BJ (cell line): Measurements from ENCODE around the gene IL13. TPM values are rescaled to one million over a fixed set of nuclear protein-coding genes. Genes with fewer than 3 reads are reported as not detected.

Experiments
- CTCF ChIA-PET: fragments of 350-600 bp; formaldehyde crosslinking; extraction: SDS; loops from one replicate; lab custom pipeline; 2021; ENCODE audit warnings: antibody characterized with exemption, inconsistent platforms; lab: Yijun Ruan, JAX
- POLR2A ChIA-PET: fragments of 300-600 bp; sonication (Branson Sonifier 250); formaldehyde crosslinking; extraction: SDS; loops from one replicate; lab custom pipeline; 2021; ENCODE audit warnings: antibody characterized with exemption; lab: Charles Lee
- DNase-seq: peaks from one replicate; pipeline ENCODE4 v3.0.0-alpha.2; 2011; ENCODE audit warnings: low read depth
- H3K27me3 ChIP-seq: 2 replicates; pipeline ENCODE4 v1.6.0; 2011; ENCODE audit warnings: low read length; ENCODE audit not compliant: control insufficient read depth, insufficient read depth
- H3K36me3 ChIP-seq: 2 replicates; pipeline ENCODE4 v1.5.1; 2011; ENCODE audit warnings: low read length; ENCODE audit not compliant: control insufficient read depth, insufficient read depth
- H3K4me3 ChIP-seq: 2 replicates; pipeline ENCODE4 v1.5.1; 2011; ENCODE audit warnings: low read depth, mild to moderate bottlenecking, control low read depth, low read length
- CTCF ChIP-seq: IDR thresholded peaks from 2 replicates; pipeline ENCODE4 v1.5.1; 2011; ENCODE audit warnings: low read depth, mild to moderate bottlenecking, control low read depth, inconsistent platforms, low read length, moderate library complexity; ENCODE audit not compliant: insufficient read depth
- polyA plus RNA-seq: library from polyadenylated mRNA; depleted of rRNA; stranded (reverse); fragments of >200 nt; gene quantifications from 2 replicates; pipeline ENCODE4 v1.2.3, GENCODE V29; 2011

The IL13 gene
- polyA plus RNA-seq, 1 experiment = not detected

DNA sequence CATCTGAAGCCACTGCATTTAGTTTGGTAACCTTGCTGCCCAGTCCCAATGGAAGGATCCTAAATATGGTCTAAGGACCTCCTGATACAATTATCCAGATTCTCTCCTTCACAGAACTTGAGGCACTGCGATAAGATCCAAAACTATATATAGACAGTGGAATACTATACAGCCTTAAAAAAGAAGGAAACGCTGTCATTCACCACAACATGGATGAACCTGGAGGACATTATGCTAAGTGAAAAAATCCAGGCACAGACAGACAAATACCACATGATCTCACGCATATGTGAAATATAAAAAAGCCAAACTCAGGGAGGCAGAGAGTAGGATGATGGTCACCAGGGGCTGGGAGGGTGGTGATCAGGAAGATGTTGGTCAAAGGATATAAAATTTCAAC lies 13.0 kb downstream of the IL13 start:
- H3K4me3 ChIP-seq = no peak overlapping the region
- no peak for DNase-seq
- H3K27me3 ChIP-seq = no peaks in the 10 kb centered on the region
- H3K36me3 ChIP-seq = no peaks in the 10 kb centered on the region
- ChIA-PET CTCF (interaction anchor here (0.6 kb wide), 1 partner anchor 16 kb away, joined by 3 read pairs; no protein-coding TSS in a partner anchor), POLR2A (no interaction called here)
- TF ChIP-seq CTCF = no peak

GRCh38 chr5:132673488-132673887 lies 15.5 kb downstream of the IL13 start:
- ChIA-PET POLR2A (no interaction called here), CTCF (interaction anchor here (0.7 kb wide), 1 partner anchor 97 kb away, joined by 3 read pairs; no protein-coding TSS in a partner anchor)
- Histone ChIP-seq H3K4me3 (no peak overlapping the region), H3K27me3 (no peaks in the 10 kb centered on the region), H3K36me3 (no peaks in the 10 kb centered on the region)
- no peak for TF ChIP-seq CTCF
- DNase-seq = no peak

- H3K4me3 ChIP-seq = peak within 1 kb of the TSS; percentile 22
- TF ChIP-seq CTCF = no peak
- no peaks in the 10 kb centered on the region for H3K36me3 ChIP-seq
- ChIA-PET CTCF (interaction anchor here (0.6 to 1.5 kb wide), 3 partner anchors 98 to 1053 kb away, joined by 3 to 4 read pairs (median 3); no protein-coding TSS in a partner anchor), POLR2A (no interaction called here)
- H3K27me3 ChIP-seq = no peaks in the 10 kb centered on the region
- no peak for DNase-seq
Observed at GRCh38 chr5:132673939-132674630, 16.1 kb downstream of the IL13 start, which contains the start of gene IL4. Gene IL4, plus strand, starts transcription at chr5:132673989. Its CDS starts 62 bp downstream, at chr5:132674051.

DNA sequence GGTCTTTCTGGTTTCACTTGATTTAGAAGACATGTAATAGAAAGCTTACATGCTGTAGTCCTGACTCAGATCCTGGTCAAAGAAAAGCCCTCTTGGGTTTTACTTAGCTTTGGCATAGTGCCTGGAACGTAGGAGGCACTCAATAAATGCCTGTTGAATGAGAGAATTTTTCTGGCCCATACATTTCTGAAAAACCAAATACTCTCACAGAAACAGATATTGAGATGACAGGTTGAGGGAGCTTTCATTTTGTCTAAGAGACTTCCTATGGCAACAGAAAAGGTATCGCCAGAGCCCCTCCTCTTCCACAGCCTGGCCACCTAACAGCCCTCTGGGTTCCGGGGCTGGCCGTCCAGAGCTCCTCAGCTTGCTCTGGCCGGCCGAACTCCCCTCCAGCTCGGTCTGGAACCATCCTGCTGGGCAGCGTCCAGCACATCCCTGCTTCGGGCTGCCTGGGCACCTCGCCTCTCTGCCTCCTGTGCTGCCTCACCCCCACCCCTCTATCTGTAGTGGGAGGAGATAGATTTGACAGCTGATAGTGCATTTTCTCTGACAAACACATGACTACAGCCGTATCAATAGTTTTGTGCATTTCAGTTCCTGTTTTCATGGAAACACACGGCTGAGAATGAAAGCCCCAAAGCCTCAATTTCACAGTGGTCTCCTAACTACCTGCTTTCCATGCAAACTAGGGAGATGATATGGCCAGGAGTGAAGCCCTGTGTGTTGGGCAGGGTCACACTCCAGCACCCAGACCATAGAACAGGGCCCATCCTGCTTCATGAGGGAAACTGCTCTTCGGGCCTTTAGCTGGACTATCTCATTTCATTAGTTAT lies 16.9 kb downstream of the IL13 start:
- DNase-seq = peak; percentile 91
- Histone ChIP-seq H3K36me3 (no peaks in the 10 kb centered on the region), H3K4me3 (peak overlapping the region; percentile 22), H3K27me3 (no peaks in the 10 kb centered on the region)
- POLR2A ChIA-PET = no interaction called here
- CTCF ChIA-PET = interaction anchor here (0.6 to 1.5 kb wide), 3 partner anchors 45 to 1052 kb away, joined by 3 to 4 read pairs (median 3); no protein-coding TSS in a partner anchor
- TF ChIP-seq CTCF = no peak
